ENCODE data around the gene DLK1.

- TF ChIP-seq CTCF (IDR thresholded peaks at IDR 0.05) = no peak
- no peak for TF ChIP-seq POLR2A (IDR thresholded peaks at IDR 0.05)
Measured at GRCh38 chr14:100778526-100778882, 51.8 kb downstream of the DLK1 start.

Measured in vagina (tissue), 2 donors.